ENCODE results near the gene AHRR. TPM values are rescaled to one million over a fixed set of nuclear protein-coding genes. Genes with fewer than 3 reads are reported as not detected.
A peak's percentile ranks its signal among the peaks of the same experiment; 100 is the strongest.
"Not testable (repeated sequence)": the region's sequence is repeated elsewhere in the genome, so short reads cannot be mapped to it uniquely, and the experiment has no call there.

AHRR gene
- total RNA-seq (2014; rRNA removed; shearing (Covaris generic)), result 51.8 and 62.2 TPM in 2 replicates

DNA sequence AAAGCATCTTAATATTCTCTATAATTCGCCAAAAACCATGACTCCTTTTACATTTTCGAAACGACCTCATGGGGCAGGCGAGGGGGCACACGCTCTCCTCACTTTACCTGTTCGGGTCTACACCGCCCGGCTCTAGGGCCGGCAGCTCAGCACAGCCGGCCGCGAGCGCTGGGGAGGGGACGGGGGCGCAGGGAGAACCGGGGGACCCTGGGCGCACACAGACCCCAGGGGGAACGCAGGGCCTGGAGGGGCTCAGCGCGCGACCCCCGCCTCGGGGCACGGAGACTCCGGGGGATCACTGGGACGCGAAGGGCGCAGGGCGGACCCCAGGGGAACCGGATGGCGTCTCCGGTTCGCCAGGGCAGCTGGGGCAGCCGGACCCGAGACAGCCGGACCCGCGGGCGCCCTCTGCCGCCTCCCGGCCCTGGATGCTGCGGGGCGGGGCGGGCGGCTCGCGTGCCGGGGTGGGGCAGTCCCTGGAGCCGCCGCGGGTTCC lies at the start of gene AHRR:
Gene AHRR, plus strand, starts transcription at position 485 of the 496 bp plus-strand sequence. CDS start 22,189 bp downstream, outside the sequence.
- DNase-seq (ENCODE audit: low read depth), result peak; percentile 76

DNA sequence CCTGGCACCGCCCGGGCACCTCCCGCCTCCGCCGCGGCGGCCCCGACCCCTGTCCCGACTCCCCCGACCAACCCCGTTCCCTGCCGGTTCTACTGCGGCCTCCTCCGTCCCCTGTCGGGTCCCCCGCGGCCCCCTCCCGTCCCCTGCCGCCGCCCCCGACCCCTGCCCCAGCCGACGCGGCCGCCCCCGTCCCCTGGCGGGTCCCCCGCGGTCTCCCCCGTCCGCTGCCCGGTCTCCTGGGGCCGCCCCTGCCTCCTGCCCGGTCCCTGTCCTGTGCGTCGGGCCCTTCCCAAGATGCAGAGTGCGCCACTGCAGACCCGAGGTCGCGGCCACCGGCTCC lies 49.7 kb upstream of the AHRR start:
- DNase-seq (ENCODE audit: low read depth), result not testable (repeated sequence)

DNA sequence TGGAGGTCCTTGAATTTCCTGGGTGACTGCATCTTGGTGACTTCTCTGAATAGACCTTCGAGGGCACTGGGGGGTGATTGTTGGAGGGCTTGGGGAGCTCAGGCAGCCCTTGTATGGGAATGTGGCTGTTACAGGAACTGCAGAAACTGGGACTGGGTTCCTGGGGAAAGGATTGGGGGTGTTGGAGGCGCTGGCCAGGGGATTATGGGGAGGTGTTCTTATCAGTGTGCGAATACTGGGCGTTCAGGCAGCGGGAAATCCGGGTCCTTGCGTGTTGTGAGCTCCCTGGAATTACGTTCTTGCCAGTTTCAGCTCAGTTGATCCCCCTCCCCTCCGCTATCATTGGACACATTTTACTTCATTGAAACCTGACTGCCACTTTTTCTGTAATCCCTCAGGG lies 48.4 kb upstream of the AHRR start:
- DNase-seq (ENCODE audit: low read depth), result not testable (repeated sequence)

DNA sequence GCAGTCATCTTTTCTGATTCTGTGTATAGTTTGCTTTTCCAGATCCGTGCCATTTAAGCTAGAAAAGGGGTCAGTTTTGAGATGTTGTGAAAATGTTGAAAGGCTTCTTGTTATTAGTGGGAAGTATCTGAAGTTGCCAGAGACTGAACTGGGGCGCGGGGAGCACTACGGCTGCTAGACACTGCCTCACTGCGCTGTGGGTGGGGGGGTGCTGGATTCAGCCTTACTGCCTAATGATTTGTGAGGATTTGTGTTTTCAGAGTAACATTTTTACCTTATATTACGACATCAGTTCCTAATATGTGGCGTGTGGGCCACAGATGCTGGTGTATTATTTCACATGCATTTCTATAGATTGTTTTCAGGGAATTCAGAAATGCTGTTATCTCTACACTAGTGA lies 48.0 kb upstream of the AHRR start:
- DNase-seq (ENCODE audit: low read depth), result not testable (repeated sequence)

DNA sequence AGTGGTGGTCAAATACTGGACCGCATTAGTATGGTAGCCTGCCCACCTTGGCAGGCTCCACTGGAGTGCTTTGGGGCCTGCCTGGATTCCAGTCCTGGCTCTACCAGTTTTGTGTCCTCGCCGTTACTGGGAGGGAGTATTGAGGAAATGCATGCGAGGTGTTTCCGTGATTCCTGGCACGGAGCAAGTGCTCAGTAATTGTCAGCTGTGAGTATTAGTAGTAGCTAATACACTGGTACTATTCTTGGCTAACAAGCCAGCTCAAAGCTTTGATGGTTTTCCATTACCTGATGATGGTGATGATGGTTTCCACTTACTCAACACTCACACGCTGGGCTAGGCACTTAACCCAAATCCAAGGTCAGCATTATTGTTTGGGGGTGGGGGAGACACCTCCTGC lies 47.2 kb upstream of the AHRR start:
- not testable (repeated sequence) for DNase-seq (ENCODE audit: low read depth)

DNA sequence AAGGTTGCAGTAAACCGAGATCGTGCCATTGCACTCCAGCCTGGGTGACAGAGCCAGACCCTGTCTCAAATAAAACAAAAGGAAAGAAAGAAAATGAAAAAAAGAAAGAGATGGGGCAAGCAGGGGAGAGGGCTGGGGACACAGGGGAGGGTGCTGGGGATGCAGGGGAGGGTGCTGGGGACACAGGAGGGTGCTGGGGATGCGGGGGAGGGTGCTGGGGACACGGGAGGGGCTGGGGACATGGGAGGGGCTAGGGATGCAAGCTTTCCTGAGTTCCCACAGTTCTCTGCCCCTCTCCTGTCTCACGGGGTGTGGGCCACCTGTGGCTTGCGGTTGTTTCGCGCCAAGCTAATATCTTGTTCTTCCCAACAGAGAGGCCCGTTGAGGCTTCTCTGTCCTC lies 42.9 kb upstream of the AHRR start:
- DNase-seq (ENCODE audit: low read depth), result no peak

DNA sequence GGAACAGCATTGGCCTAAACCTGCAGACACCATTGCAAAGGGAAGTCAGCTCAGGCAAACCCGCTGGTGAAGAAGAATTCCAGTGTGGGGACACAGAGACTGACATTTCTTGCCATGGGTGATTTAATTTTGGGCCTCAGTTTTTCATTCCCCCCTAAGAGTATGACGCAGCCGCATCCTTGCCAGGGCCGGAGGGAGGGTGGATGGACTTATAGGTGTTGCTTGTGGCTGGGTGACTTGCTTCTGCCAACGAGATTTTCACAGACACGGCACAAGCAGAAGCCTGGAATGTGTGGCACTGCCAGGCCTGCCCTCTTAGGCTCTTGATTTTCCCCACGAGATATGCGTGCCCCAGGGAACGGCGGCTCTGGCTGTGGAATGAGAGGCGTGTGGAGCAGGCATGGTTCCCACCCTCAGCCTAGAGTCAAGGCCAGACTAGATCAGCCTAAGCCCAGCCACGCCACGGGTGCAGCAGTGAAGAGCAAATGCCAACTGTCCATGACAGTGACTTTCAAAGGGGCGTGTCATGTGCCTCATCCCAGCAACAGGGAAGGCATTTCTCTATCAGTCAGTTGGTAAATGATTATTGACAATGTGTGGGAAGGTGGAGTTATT lies 42.4 kb upstream of the AHRR start:
- not testable (repeated sequence) for DNase-seq (ENCODE audit: low read depth)

DNA sequence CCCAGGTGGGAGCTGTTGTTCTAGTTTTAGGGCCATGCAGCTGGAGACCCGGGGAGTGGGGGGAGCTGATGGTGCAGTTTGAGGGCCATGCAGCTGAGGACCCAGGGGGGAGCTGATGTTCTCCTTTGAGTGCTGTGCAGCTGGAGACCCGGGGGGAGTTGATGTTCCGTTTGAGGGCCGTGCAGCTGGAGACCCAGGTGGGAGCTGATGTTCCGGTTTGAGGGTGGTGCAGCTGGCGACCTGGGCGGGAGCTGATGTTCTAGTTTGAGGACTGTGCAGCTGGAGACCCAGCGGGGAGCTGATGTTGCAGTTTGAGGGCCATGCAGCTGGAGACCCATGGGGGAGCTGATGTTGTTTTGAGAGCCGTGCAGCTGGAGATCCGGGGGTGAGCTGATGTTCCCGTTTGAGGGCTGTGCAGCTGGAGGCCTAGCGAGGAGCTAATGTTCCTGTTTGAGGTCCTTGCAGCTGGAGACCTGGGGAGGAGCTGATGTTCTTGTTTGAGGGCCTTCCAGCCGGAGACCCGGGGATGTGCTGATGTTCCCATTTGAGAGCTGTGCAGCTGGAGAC lies 35.4 kb upstream of the AHRR start:
- DNase-seq (ENCODE audit: low read depth), result no peak

DNA sequence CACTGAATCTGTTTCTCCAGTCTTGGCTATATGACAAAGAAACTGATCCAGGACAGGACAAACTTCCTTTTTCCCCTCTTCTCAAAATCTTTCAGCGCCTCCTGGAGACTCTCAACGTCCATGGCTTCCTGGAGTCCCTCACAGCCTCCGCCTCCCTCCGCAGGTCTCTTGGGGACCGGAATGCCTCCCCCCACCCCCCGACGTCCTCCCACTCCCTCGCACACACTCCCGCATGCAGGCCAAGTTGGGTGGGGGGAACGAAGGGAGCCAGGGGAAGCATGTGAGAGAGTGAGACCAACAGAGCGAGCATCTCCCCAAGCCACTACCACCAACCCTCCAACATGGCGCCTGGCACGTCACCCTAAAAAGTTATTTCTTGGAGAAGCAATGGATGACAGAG lies 31.3 kb upstream of the AHRR start:
- not testable (repeated sequence) for DNase-seq (ENCODE audit: low read depth)

DNA sequence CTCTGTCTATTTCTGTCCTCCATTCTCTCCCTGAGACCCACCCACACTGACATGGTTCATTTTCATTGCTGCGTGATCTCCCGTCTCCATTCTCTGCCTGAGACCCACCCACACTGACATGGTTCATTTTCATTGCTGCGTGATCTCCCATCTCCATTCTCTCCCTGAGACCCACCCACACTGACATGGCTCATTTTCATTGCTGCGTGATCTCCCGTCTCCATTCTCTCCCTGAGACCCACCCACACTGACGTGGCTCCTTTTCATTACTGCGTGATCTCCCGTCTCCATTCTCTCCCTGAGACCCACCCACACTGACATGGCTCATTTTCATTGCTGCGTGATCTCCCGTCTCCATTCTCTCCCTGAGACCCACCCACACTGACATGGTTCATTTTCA lies 30.2 kb upstream of the AHRR start:
- not testable (repeated sequence) for DNase-seq (ENCODE audit: low read depth)

DNA sequence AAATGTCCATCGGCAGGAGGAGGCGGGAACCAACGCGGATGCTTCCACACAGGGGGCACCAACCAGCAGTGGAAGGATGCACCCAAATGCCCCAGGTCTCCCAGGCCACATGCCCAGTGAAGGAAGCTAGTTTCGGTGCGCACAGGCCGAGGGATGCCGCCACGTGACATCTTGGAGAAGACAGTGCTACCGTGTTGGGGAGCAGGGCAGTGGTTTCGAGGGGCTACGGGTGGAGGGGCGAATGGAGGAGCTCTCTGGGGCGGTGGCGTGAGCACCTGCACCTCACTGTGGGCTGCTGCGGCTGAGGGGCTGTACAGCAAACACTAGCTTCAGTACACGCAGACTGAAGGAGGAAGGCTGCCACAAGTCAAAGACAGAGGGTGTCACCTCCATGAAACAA lies 26.7 kb upstream of the AHRR start:
- DNase-seq (ENCODE audit: low read depth), result not testable (repeated sequence)

DNA sequence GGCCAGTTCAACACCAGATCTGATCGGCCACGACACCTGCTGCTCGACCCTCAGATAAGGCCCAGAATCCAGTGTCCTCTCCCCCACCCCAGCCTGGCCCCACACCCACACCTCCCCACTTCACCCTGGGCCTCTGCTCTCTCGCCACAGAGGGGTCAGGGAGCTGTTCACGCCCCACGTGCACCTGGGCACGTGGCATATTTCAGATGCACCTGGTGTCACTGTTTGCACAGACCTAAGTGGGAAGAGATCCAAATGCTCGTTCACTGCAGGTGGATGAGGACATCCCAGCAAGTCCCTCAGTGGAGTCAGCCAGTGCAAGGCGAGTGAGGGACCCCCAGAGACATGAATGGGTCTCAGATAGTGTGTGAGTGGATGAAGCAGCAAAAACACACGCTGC lies 25.3 kb upstream of the AHRR start:
- DNase-seq (ENCODE audit: low read depth), result not testable (repeated sequence)

DNA sequence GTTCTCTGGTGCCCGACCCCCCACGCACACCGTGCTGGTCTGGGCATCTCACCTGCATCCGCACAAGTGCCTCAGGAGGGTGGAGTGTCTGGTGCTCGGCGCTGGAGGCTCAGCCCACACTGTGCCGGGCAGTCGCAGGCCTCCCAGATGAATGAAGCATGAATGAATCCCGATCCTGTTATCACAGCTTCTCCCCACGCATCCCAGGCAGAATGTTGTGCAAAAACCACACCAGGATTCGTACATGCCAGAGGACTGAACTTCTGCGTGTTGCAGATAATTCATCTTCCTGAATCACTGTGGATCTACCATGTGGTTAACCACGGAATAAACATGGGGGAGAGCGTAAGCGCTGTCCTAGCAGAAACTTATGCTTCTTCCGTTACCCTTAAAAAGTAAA lies 24.6 kb upstream of the AHRR start:
- DNase-seq (ENCODE audit: low read depth), result peak; percentile 77

DNA sequence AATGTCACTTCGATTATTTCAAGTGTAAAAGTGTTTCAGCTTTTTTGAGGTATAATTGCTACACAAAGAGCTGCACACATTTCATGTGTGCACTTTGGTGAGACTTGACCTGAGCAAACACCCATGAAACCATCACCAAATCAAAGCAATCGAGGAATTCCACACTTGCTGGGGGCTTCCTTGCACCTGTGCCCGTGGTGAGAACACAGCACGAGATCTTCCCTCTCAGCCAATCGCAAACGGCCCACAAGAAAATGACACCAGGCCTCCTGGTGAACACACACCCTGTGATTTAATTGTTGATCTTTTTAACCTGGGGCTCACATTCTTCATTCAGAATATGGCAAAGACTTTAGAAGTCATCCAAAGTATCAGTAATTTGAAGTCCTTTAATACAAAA lies 24.1 kb upstream of the AHRR start:
- DNase-seq (ENCODE audit: low read depth), result not testable (repeated sequence)

DNA sequence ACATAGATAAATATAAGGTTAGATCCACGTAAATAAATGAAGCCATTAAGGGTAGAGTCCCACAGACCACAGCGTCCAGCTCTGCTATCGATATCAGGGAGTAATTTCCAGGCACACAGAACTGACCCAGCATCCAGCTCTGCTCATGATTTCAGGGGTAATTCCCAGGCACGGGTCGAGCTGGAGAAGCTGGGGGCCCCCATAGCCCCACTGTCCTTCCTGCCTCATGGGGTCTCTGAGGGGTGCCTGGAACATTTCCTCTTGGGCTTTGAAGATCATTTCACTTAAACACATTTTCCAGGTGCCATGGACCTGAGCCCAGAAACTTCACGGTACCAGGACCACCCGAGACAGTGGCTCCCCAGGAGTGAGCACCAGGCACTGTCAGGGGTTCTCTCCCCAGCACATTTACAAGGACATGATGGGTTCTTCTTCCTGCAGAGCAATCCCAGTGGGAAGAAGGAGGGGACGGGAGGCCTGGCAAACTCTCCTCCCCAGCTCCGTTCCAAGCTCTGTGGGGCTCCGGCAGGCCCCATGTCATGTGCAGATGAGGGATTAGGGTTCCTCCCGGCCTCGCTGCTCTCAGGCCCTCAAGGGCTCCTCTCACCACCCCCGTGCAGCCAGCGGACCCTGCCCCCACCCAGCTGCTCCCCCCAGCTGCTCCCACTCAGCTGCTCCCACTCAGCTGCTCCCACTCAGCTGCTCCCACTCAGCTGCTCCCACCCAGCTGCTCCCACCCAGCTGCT lies 23.4 kb upstream of the AHRR start:
- not testable (repeated sequence) for DNase-seq (ENCODE audit: low read depth)

DNA sequence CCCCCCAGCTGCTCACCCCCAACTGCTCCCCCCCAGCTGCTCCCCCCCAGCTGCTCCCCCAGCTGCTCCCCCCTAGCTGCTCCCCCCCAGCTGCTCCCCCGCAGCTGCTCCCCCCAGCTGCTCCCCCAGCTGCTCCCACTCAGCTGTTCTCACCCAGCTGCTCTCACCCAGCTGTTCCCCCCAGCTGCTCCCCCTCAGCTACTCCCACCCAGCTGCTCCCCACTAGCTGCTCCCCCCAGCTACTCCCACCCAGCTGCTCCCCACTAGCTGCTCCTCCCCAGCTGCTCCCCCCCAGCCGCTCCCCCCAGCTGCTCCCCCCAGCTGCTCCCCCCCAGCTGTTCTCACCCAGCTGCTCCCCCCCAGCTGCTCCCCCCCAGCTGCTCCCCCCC lies 22.8 kb upstream of the AHRR start:
- no peak for DNase-seq (ENCODE audit: low read depth)

DNA sequence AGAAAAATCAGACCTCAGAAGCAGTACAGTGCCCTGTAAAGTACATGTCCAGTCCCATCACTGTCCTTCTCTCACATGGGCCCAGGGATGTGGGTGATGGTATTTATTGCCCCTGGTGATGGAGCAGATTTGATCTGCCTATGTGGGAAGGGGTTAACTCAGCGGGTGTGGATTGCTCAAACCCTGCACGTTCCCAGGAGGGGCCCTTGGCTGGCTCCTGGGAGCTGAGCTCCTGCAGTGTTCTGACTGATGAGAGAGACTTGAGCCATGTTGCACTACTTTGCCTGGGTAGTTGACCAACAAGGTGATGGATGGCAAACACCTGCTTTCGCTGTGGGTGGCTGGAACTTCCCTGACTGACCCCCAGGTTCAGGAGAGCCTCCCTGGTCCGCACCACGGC lies 21.6 kb upstream of the AHRR start:
- not testable (repeated sequence) for DNase-seq (ENCODE audit: low read depth)

DNA sequence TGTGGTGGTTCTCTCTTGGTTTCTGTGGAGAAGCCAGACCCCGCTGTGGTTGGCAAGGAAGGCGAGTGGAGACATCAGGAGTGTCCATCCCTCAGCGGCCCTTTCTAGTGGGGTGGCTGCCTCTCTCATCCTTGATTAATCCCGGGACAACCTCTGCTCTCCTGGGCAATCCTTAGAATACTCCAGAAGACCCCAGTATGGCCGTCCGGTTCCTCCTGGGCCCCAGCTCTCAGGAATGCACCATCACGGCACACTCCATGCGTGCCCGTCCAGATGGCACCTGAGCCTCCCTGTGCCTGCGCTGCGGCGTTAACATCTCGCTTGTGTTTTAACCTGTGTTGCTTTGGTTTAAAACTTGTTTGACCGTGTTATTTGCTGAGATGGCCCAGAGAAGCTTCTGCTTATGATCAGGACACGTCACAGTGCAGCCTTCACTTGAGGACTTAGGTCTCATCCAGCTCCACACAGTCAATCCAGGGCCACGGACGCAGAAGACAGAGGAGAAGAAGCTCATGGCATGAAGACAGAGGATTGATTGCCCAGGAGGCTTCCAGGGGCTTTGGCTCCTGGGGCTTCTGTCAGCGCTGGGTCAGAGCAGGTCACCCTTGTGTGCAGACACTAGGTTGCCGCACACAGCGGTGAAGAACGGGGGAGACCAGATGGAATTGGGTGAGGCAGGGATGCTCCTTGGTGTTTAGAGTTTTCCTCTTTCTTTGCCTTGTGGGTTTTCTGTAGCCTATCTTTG lies 20.7 kb upstream of the AHRR start:
- DNase-seq (ENCODE audit: low read depth), result not testable (repeated sequence)

DNA sequence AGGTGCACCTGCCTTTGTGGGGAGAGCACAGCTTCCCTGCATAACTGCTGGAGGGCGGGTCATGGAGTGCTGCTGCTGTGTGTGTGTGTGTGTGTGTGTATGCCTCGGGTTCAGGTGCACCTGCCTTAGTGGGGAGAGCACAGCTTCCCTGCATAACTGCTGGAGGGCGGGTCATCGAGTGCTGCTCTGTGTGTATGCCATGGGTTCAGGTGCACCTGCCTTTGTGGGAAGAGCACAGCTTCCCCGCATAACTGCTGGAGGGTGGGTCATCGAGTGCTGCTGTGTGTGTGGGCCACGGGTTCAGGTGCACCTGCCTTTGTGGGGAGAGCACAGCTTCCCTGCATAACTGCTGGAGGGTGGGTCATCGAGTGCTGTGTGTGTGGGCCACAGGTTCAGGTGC lies 19.1 kb upstream of the AHRR start:
- DNase-seq (ENCODE audit: low read depth), result not testable (repeated sequence)

DNA sequence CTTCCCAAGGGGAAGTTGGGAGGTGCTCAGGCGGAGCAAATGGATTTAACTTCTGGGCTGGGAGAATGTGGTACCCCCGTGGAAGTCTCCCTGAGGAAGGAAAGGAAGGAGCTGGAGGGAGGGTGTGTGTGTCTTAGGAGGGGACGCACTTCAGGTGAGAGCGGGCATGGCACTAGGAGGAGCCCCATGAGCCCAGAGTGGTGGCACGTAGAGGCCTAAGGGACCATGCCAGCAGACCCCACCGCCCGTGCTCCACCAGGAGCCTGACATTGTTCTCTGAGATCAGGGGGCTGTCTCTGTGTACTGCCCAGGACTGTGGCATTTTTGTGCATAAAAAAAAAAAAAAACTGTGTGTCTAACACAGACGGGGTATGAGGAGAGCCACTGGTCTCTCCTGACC lies 18.5 kb upstream of the AHRR start:
- DNase-seq (ENCODE audit: low read depth), result no peak

DNA sequence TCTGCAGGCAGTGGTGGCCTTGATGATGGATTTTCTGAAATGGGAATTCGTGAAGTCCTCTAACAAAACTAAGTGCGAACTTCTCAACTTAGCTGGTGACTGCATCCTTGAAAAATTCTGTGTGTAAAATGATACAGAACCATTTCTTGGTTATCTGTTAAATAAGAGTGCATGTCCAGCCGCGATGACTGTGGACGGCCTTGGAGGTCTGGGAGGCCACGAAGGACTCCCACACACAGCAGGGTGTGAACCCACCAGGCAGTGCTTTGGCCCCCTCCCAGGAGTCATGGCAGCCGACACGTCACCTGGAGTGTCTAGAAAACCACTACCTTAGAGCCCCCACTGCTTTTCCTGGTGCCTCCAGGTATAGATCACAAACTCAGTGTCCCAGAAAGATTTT lies 17.8 kb upstream of the AHRR start:
- DNase-seq (ENCODE audit: low read depth), result not testable (repeated sequence)

DNA sequence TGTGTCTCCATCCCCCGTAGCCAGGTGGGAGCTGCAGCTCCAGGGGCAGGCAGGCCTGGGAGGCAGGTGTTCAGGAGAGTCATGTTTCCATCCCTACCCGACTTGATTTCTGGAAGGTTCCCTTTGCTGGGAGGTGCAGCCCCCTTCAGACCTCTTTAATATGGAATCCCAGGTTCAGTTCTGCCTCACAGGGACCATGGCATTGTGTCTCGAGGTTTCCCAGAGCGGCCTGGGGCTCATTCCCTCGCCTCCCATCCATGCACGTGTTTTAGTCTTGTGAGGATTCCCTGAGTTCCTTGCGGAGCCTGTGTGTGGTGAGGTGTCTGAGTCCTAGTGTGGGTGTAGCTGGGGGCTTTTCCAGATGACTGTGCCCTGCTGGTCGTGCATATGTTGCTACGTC lies 16.5 kb upstream of the AHRR start:
- DNase-seq (ENCODE audit: low read depth), result no peak
